NCI-H146 treated with DMSO at 0.1 percent for 48 hours (cell line): Measurements from ENCODE around the gene CAMK2G.

Source experiments
- DNase-seq: peaks from one replicate; lab custom pipeline; 2025; ENCODE audit not compliant: unreplicated experiment; lab: John Stamatoyannopoulos, UW

CAMK2G gene

DNA sequence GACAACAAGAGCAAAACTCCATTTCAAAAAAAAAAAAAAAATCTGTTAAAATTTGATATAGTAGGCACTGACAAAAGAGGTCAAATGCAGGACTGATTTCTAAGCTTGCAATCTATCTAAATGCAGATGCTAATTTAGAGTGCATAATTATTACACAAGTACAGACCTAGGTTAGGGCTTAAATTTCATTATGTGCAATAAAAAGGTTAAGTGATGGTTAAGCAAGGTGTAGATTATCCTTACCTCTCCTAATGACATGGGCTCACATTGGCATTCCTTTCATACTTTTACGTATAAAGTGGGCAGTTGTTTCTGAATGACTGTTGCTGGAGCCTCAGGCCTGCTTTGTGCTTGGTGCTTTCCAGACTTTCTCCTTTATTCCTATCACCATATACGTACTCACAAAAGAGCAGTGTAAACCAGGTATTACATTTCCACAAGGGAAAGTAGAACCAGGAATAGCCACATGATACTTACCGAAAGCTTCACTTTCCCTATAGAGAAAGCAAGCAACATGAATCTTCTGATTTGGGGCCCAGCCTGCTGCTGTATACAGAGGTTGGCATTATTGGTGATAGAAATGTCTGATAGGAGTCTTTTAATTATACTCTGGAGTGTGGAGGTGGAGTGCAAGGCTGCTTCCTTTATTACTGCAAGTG, 94.7 kb downstream of the CAMK2G start:
- DNase-seq = no peak

DNA sequence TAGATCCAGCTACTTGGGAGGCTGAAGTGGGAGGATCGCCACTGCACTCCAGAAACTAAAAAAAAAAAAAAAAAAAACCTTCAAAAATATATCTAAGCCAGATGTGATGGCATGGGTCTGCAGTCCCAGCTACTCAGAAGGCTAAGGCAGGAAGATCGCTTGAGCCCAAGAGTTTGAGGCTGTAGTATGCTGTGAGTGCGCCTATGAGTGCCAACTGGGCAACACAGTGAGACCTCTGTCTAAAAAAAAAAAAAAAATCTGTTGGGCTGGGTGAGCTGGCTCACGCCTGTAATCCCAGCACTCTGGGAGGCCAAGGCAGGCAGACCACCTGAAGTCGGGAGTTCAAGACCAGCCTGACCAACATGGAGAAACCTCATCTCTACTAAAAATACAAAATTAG, 95.3 kb downstream of the CAMK2G start:
- no peak for DNase-seq

GRCh38 chr10:73774637-73775036, 99.7 kb downstream of the CAMK2G start:
- DNase-seq = no peak

DNA sequence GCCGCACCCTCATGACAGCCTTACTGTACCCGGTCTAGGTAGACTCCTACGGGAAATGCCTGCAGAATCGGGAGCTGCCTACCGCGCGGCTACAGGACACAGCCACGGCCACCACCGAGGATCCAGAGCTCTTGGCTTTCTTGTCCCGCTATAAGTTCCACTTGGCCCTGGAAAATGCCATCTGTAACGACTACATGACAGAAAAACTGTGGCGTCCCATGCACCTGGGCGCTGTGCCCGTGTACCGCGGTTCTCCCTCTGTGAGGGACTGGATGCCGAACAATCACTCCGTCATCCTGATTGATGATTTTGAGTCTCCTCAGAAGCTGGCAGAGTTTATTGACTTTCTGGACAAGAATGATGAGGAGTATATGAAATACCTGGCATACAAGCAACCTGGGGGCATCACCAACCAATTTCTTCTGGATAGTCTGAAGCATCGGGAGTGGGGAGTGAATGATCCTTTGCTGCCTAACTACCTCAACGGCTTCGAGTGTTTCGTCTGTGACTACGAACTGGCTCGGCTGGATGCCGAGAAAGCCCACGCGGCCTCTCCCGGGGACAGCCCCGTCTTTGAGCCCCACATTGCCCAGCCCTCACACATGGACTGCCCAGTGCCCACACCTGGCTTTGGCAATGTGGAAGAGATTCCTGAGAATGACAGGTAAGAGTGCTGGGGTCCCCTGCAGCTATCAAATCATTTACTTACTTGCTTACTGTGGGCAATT, 101.0 kb downstream of the CAMK2G start:
- DNase-seq = no peak

- peak; percentile 69 for DNase-seq
Observed at GRCh38 chr10:73772281-73773151, 101.8 kb downstream of the CAMK2G start.

GRCh38 chr10:73771722-73772280, 102.6 kb downstream of the CAMK2G start:
- peak; percentile 34 for DNase-seq

GRCh38 chr10:73769396-73769795, 105.0 kb downstream of the CAMK2G start:
- DNase-seq = no peak

- DNase-seq = no peak
Observed at GRCh38 chr10:73768881-73769280, 105.5 kb downstream of the CAMK2G start.

DNA sequence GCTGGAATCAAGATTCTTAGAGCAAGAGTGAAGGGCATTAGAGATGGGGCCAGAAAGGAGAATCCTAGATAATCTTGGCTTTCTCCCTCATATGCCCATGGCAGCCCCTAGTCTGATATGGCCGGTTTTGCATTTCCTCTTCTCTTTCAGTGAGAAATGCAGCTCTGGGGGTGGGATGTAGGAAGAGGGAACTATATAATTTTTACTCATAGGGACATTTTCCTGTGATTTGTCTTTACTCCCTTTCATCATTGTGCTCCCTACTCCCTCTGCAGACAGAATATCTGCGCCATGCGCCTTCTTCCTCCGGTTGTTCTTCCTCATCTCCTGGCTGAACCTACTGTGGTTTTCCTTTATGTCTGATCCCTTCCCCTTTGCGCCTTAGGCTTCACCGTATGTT, 109.3 kb downstream of the CAMK2G start:
- DNase-seq = no peak

DNA sequence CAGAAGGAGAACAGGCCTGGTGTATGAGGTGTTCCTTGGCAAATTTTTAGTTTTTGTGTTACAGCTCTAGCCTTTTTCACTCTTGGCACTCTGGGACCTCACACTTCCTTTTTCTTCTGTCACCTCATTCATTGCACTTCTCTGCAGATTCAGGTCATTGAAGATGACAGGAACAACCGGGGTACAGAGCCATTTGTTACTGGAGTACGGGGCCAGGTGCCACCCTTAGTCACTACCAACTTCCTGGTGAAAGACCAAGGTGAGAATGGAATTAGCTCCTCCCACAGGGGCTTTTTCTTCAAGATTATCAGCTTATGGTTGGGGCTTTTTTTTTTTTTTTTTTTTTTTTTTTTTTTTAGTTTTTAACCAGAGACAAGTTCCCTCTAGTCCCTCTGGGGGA, 111.0 kb downstream of the CAMK2G start:
- no peak for DNase-seq

- no peak for DNase-seq
Observed at GRCh38 chr10:73762915-73763314, 111.4 kb downstream of the CAMK2G start.
